ENCODE data around the gene ZFP57. TPM values are rescaled to one million over a fixed set of nuclear protein-coding genes. Genes with fewer than 3 reads are reported as not detected.

Gene ZFP57
- total RNA-seq, 2 experiments from 2014 or later, result not detected

GRCh38 chr6:29720863-29721262, 39.9 kb upstream of the ZFP57 start:
- ChIA-PET POLR2A (interaction anchor here (1.2 kb wide), 1 partner anchor 13 kb away, joined by 4 read pairs; no protein-coding TSS in a partner anchor), CTCF (interaction anchor here (0.6 to 1.0 kb wide), 3 partner anchors 10 to 644 kb away, joined by 3 read pairs; no protein-coding TSS in a partner anchor)
- Mint-ChIP-seq H3K36me3 (ENCODE audit: low read depth) (peaks cover 19% of the 10 kb centered on the region), H3K4me1 (peaks cover 28% of the 10 kb centered on the region), H3K27ac (no peak overlapping the region), H3K9me3 (no peaks in the 10 kb centered on the region), H3K27me3 (no peaks in the 10 kb centered on the region), H3K4me3 (no peak overlapping the region)
- peak; percentile 31 for DNase-seq

GRCh38 chr6:29710281-29710941, 29.5 kb upstream of the ZFP57 start:
- ChIA-PET POLR2A (interaction anchor here (0.6 kb wide), 2 partner anchors 39 to 162 kb away, joined by 3 to 5 read pairs; no protein-coding TSS in a partner anchor), CTCF (interaction anchor here (0.8 to 2.8 kb wide), 2 partner anchors 11 to 61 kb away, joined by 3 to 13 read pairs; no protein-coding TSS in a partner anchor)
- DNase-seq, result no peak
- Mint-ChIP-seq H3K27ac (peak overlapping the region; percentile 77), H3K9me3 (peaks cover 3% of the 10 kb centered on the region), H3K36me3 (ENCODE audit: low read depth) (peaks cover 2% of the 10 kb centered on the region), H3K4me1 (peaks cover 61% of the 10 kb centered on the region), H3K27me3 (no peaks in the 10 kb centered on the region), H3K4me3 (peak overlapping the region; percentile 32)

GRCh38 chr6:29709188-29709587, 28.2 kb upstream of the ZFP57 start:
- H3K4me1 Mint-ChIP-seq, result peaks cover 61% of the 10 kb centered on the region
- CTCF ChIA-PET, result interaction anchor here (1.2 to 2.8 kb wide), 4 partner anchors 12 to 125 kb away, joined by 3 to 13 read pairs (median 4); no protein-coding TSS in a partner anchor

GRCh38 chr6:29708432-29709179, 27.7 kb upstream of the ZFP57 start:
- DNase-seq, result peak; percentile 94
- H3K36me3 Mint-ChIP-seq (ENCODE audit: low read depth), result no peaks in the 10 kb centered on the region

More at GRCh38 chr6:29709188-29709587, 28.2 kb upstream of the ZFP57 start:
- H3K9me3 Mint-ChIP-seq, result no peaks in the 10 kb centered on the region
- no peaks in the 10 kb centered on the region for H3K36me3 Mint-ChIP-seq (ENCODE audit: low read depth)
- DNase-seq, result no peak
- H3K27me3 Mint-ChIP-seq, result peaks cover 5% of the 10 kb centered on the region
- peak overlapping the region; percentile 74 for H3K4me3 Mint-ChIP-seq
- peak overlapping the region; percentile 95 for H3K27ac Mint-ChIP-seq
- POLR2A ChIA-PET, result interaction anchor here (1.0 kb wide), 1 partner anchor 13 kb away, joined by 4 read pairs; no protein-coding TSS in a partner anchor

GRCh38 chr6:29705389-29706231, 24.7 kb upstream of the ZFP57 start:
- H3K4me1 Mint-ChIP-seq, result peaks cover 46% of the 10 kb centered on the region

More at GRCh38 chr6:29708432-29709179, 27.7 kb upstream of the ZFP57 start:
- CTCF ChIA-PET, result interaction anchor here (0.7 to 2.8 kb wide), 9 partner anchors 12 to 129 kb away, joined by 3 to 13 read pairs (median 3); no protein-coding TSS in a partner anchor
- Mint-ChIP-seq H3K4me1 (peaks cover 61% of the 10 kb centered on the region), H3K27me3 (peaks cover 10% of the 10 kb centered on the region), H3K27ac (peak overlapping the region; percentile 95), H3K9me3 (no peaks in the 10 kb centered on the region), H3K4me3 (peak overlapping the region; percentile 74)
- POLR2A ChIA-PET, result interaction anchor here (0.9 to 1.0 kb wide), 2 partner anchors 12 to 14 kb away, joined by 4 read pairs; no protein-coding TSS in a partner anchor

GRCh38 chr6:29702519-29703103, 21.7 kb upstream of the ZFP57 start:
- Mint-ChIP-seq H3K9me3 (no peaks in the 10 kb centered on the region), H3K4me1 (peaks cover 18% of the 10 kb centered on the region), H3K36me3 (ENCODE audit: low read depth) (no peaks in the 10 kb centered on the region), H3K27me3 (peaks cover 29% of the 10 kb centered on the region), H3K4me3 (no peak overlapping the region), H3K27ac (no peak overlapping the region)
- CTCF ChIA-PET, result interaction anchor here (0.6 to 1.8 kb wide), 3 partner anchors 10 to 69 kb away, joined by 3 to 5 read pairs (median 3); no protein-coding TSS in a partner anchor
- DNase-seq, result peak; percentile 65
- POLR2A ChIA-PET, result no interaction called here

More at GRCh38 chr6:29705389-29706231, 24.7 kb upstream of the ZFP57 start:
- Mint-ChIP-seq H3K27me3 (peaks cover 22% of the 10 kb centered on the region), H3K9me3 (no peaks in the 10 kb centered on the region), H3K27ac (no peak overlapping the region), H3K4me3 (no peak overlapping the region), H3K36me3 (ENCODE audit: low read depth) (no peaks in the 10 kb centered on the region)
- ChIA-PET CTCF (interaction anchor here (0.9 to 1.5 kb wide), 4 partner anchors 43 to 308 kb away, joined by 3 read pairs; no protein-coding TSS in a partner anchor), POLR2A (no interaction called here)
- peak; percentile 41 for DNase-seq

GRCh38 chr6:29696147-29697125, 15.5 kb upstream of the ZFP57 start:
- peak; percentile 18 for DNase-seq
- Mint-ChIP-seq H3K4me3 (no peak overlapping the region), H3K4me1 (no peaks in the 10 kb centered on the region), H3K27me3 (peaks cover 20% of the 10 kb centered on the region), H3K9me3 (peaks cover 3% of the 10 kb centered on the region), H3K27ac (no peak overlapping the region), H3K36me3 (ENCODE audit: low read depth) (no peaks in the 10 kb centered on the region)
- CTCF ChIA-PET, result interaction anchor here (0.5 to 1.6 kb wide), 11 partner anchors 9 to 139 kb away, joined by 3 to 8 read pairs (median 4); no protein-coding TSS in a partner anchor
- POLR2A ChIA-PET, result interaction anchor here (0.7 kb wide), 1 partner anchor 9 kb away, joined by 3 read pairs; no protein-coding TSS in a partner anchor

GRCh38 chr6:29694637-29695036, 13.7 kb upstream of the ZFP57 start:
- Mint-ChIP-seq H3K36me3 (ENCODE audit: low read depth) (no peaks in the 10 kb centered on the region), H3K4me3 (no peak overlapping the region), H3K4me1 (no peaks in the 10 kb centered on the region), H3K27ac (no peak overlapping the region), H3K9me3 (peaks cover 3% of the 10 kb centered on the region), H3K27me3 (peaks cover 13% of the 10 kb centered on the region)
- ChIA-PET POLR2A (no interaction called here), CTCF (no interaction called here)
- DNase-seq, result no peak

- POLR2A ChIA-PET, result no interaction called here
- no peak for DNase-seq
- H3K27me3 Mint-ChIP-seq, result peaks cover 6% of the 10 kb centered on the region
- CTCF ChIA-PET, result interaction anchor here (1.2 to 2.0 kb wide), 2 partner anchors 11 to 32 kb away, joined by 5 to 7 read pairs; no protein-coding TSS in a partner anchor
- H3K4me1 Mint-ChIP-seq, result peaks cover 3% of the 10 kb centered on the region
- no peak overlapping the region for H3K4me3 Mint-ChIP-seq
- no peak overlapping the region for H3K27ac Mint-ChIP-seq
- H3K36me3 Mint-ChIP-seq (ENCODE audit: low read depth), result no peaks in the 10 kb centered on the region
- no peaks in the 10 kb centered on the region for H3K9me3 Mint-ChIP-seq
These were observed 4.9 kb upstream of the ZFP57 start for GRCh38 chr6:29685718-29686326.

GRCh38 chr6:29681811-29682210, 859 bp upstream of the ZFP57 start:
- Mint-ChIP-seq H3K9me3 (no peaks in the 10 kb centered on the region), H3K4me3 (no peak overlapping the region), H3K27me3 (no peaks in the 10 kb centered on the region), H3K36me3 (ENCODE audit: low read depth) (no peaks in the 10 kb centered on the region), H3K4me1 (peaks cover 9% of the 10 kb centered on the region), H3K27ac (peak overlapping the region; percentile 47)
- ChIA-PET CTCF (interaction anchor here (0.6 to 2.5 kb wide), 5 partner anchors 12 to 358 kb away, joined by 3 to 7 read pairs (median 3); no protein-coding TSS in a partner anchor), POLR2A (no interaction called here)
- no peak for DNase-seq
